Fibroblast of the aortic adventitia (primary cell): ENCODE data around the gene FAM83D. TPM values are rescaled to one million over a fixed set of nuclear protein-coding genes. Genes with fewer than 3 reads are reported as not detected.

ENCODE experiments used
- DNase-seq: peaks from one replicate; pipeline ENCODE4 v3.0.0-alpha.2; 2010; ENCODE audit warnings: low read depth
- H3K4me3 ChIP-seq: 2 replicates; pipeline ENCODE4 v1.5.1; 2011; ENCODE audit warnings: low read depth, mild to moderate bottlenecking, control low read depth, low read length, moderate library complexity
- CTCF ChIP-seq: IDR thresholded peaks from 2 replicates; pipeline ENCODE4 v1.5.1; 2011; ENCODE audit warnings: mild to moderate bottlenecking, low read length, control low read depth, inconsistent platforms; ENCODE audit not compliant: insufficient read depth
- total RNA-seq: library from RNA; depleted of rRNA; stranded (reverse); fragments of >200 nt; gene quantifications from 2 replicates; pipeline ENCODE4 v1.2.3, GENCODE V29; 2012; ENCODE audit warnings: low replicate concordance

FAM83D gene
- total RNA-seq, 1 donor: 16.7 TPM

- TF ChIP-seq CTCF: no peak
- peak; percentile 60 for DNase-seq
- H3K4me3 ChIP-seq: peak overlapping the region; percentile 80
Measured at GRCh38 chr20:38926934-38927616, 858 bp downstream of the FAM83D start.

- DNase-seq: no peak
- H3K4me3 ChIP-seq: peak overlapping the region; percentile 43
- TF ChIP-seq CTCF: no peak
Measured at GRCh38 chr20:38927902-38928578, 1.8 kb downstream of the FAM83D start.

DNA sequence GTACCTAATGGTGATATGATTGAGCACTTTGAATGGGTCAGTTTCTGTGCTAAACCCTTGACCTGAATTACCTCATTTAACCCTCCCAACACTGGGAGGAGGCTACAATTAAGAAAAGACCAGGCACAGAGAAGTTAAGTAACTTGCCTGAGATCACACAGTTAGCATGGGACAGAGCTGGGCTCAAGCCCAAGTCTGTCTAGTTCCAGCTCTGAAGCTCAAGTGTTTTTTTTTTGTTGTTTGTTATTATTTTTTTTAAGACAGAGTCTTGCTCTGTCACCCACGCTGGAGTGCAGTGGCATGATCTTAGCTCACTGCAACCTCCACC lies 4.0 kb downstream of the FAM83D start:
- no peak for TF ChIP-seq CTCF
- no peak for DNase-seq
- no peak overlapping the region for H3K4me3 ChIP-seq

GRCh38 chr20:38931984-38932383 lies 5.8 kb downstream of the FAM83D start:
- no peak for TF ChIP-seq CTCF
- peak overlapping the region; percentile 33 for H3K4me3 ChIP-seq
- DNase-seq: no peak

- peak overlapping the region; percentile 38 for H3K4me3 ChIP-seq
- TF ChIP-seq CTCF: no peak
- peak; percentile 90 for DNase-seq
Measured at GRCh38 chr20:38932457-38933120, 6.4 kb downstream of the FAM83D start.

DNA sequence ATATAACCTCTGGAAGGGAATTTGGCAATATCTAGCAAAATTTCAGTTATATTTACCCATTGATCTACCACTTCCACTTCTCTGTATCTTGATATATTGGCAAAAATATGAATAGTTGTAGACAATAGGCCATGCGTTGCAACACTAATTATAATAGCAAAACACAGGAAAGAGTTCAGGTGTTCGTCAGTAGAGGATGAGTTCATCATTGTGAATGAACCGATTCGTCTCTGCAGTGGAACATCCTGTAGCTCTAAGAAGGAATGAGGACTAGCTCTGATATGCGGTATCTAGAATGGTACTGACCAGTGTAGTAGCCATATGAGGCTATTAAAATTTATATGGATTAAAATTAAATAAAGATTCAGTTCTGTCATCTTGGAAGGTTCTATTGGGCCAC lies 8.3 kb downstream of the FAM83D start:
- no peak for TF ChIP-seq CTCF

More for the DNA sequence above, 8.3 kb downstream of the FAM83D start:
- no peak overlapping the region for H3K4me3 ChIP-seq
- no peak for DNase-seq
